OCI-LY3 (cell line): ENCODE data around the gene GNRHR.
A peak's percentile ranks its signal among the peaks of the same experiment; 100 is the strongest.

ENCODE experiments used
- H2AFZ ChIP-seq: fragments of 200-600, 300-600 bp; shearing (Covaris generic); 2 replicates; pipeline ENCODE4 v1.6.0; 2014; ENCODE audit warnings: antibody characterized with exemption, low read depth, low read length
- H3K27ac ChIP-seq: fragments of 200-600, 300-600 bp; sonication (generic); 2 replicates; pipeline ENCODE4 v1.5.1; 2014; ENCODE audit warnings: mild to moderate bottlenecking, low read length, moderate library complexity, mixed read lengths
- H3K27me3 ChIP-seq: fragments of 200-600, 300-600 bp; sonication (generic); 2 replicates; pipeline ENCODE4 v1.6.1; 2014; ENCODE audit warnings: low read depth, low read length, mixed read lengths
- H3K36me3 ChIP-seq: fragments of 200-600, 300-600 bp; sonication (generic); replicated peaks from 2 replicates; pipeline ENCODE3; 2014; ENCODE audit warnings: low read depth, low read length, mixed read lengths
- H3K4me1 ChIP-seq: fragments of 300-600, 200-600 bp; sonication (generic); 2 replicates; pipeline ENCODE4 v1.6.1; 2014; ENCODE audit warnings: low read length, mixed read lengths
- H3K4me2 ChIP-seq: fragments of 200-600, 300-600 bp; sonication (generic); 2 replicates; pipeline ENCODE4 v1.6.1; 2014; ENCODE audit warnings: low read length, mixed read lengths
- H3K4me3 ChIP-seq: fragments of 300-600, 200-600 bp; sonication (generic); 2 replicates; pipeline ENCODE4 v1.5.1; 2014; ENCODE audit warnings: antibody characterized with exemption, mild to moderate bottlenecking, low read length, moderate library complexity
- H3K79me2 ChIP-seq: fragments of 300-600, 200-600 bp; shearing (Covaris generic); 2 replicates; pipeline ENCODE4 v1.6.1; 2014; ENCODE audit warnings: mild to moderate bottlenecking, low read length, mixed read lengths
- H3K9ac ChIP-seq: fragments of 300-600, 200-600 bp; shearing (Covaris generic); 2 replicates; pipeline ENCODE4 v1.6.0; 2014; ENCODE audit warnings: mild to moderate bottlenecking, low read length, moderate library complexity
- H3K9me3 ChIP-seq: fragments of 200-600, 300-600 bp; shearing (Covaris generic); 2 replicates; pipeline ENCODE4 v1.6.1; 2014; ENCODE audit warnings: low read length, mixed read lengths; ENCODE audit not compliant: insufficient read depth
- H4K20me1 ChIP-seq: fragments of 200-600, 300-600 bp; sonication (generic); 2 replicates; pipeline ENCODE4 v1.6.1; 2016; ENCODE audit warnings: low read length, mixed read lengths; ENCODE audit not compliant: insufficient read depth
- CTCF ChIP-seq: fragments of 200-600, 300-600 bp; sonication (generic); IDR thresholded peaks from 2 replicates; pipeline ENCODE4 v1.5.1; 2014; ENCODE audit warnings: antibody characterized with exemption, low read length, low read depth
- EZH2phosphoT487 ChIP-seq: fragments of 200-600 bp; shearing (Covaris generic); IDR thresholded peaks from 2 replicates; pipeline ENCODE4 v1.6.1; 2018; ENCODE audit warnings: antibody characterized with exemption, mixed run types, low read depth

GNRHR gene

GRCh38 chr4:67746797-67747495 is 7.2 kb downstream of the GNRHR start:
- Histone ChIP-seq H3K4me2 (peak overlapping the region; percentile 10; the same call in 1 of the 2 replicates), H2AFZ (peak overlapping the region; percentile 56; the same call in 1 of the 2 replicates)

GRCh38 chr4:67744561-67745283 is 9.5 kb downstream of the GNRHR start:
- Histone ChIP-seq H3K9me3 (no peaks in the 10 kb centered on the region), H3K4me3 (no peak overlapping the region), H3K4me2 (no peak overlapping the region), H4K20me1 (no peaks in the 10 kb centered on the region), H3K36me3 (no peaks in the 10 kb centered on the region), H3K27ac (no peak overlapping the region), H3K79me2 (no peaks in the 10 kb centered on the region), H3K9ac (no peak overlapping the region), H3K27me3 (no peaks in the 10 kb centered on the region), H3K4me1 (peaks cover 6% of the 10 kb centered on the region), H2AFZ (no peak overlapping the region)
- no peak for TF ChIP-seq CTCF
- no peak for TF ChIP-seq EZH2phosphoT487

More at GRCh38 chr4:67746797-67747495, 7.2 kb downstream of the GNRHR start:
- no peaks in the 10 kb centered on the region for H3K9me3 ChIP-seq
- no peak overlapping the region for H3K9ac ChIP-seq
- TF ChIP-seq EZH2phosphoT487 (no peak), CTCF (peak; percentile 71)
- H3K4me1 ChIP-seq = peaks cover 6% of the 10 kb centered on the region
- H3K27ac ChIP-seq = no peak overlapping the region
- no peaks in the 10 kb centered on the region for H4K20me1 ChIP-seq
- no peaks in the 10 kb centered on the region for H3K27me3 ChIP-seq
- no peaks in the 10 kb centered on the region for H3K36me3 ChIP-seq
- no peaks in the 10 kb centered on the region for H3K79me2 ChIP-seq
- no peak overlapping the region for H3K4me3 ChIP-seq

GRCh38 chr4:67743194-67743593 is 11.0 kb downstream of the GNRHR start:
- Histone ChIP-seq H3K27ac (no peak overlapping the region), H3K36me3 (no peaks in the 10 kb centered on the region), H3K27me3 (no peaks in the 10 kb centered on the region), H2AFZ (no peak overlapping the region), H3K4me2 (no peak overlapping the region), H3K4me1 (peaks cover 6% of the 10 kb centered on the region), H3K9me3 (no peaks in the 10 kb centered on the region), H3K79me2 (no peaks in the 10 kb centered on the region), H3K9ac (no peak overlapping the region), H3K4me3 (no peak overlapping the region), H4K20me1 (no peaks in the 10 kb centered on the region)
- no peak for TF ChIP-seq CTCF

- Histone ChIP-seq H4K20me1 (no peaks in the 10 kb centered on the region), H3K27ac (no peak overlapping the region), H3K79me2 (no peaks in the 10 kb centered on the region), H3K4me2 (no peak overlapping the region), H3K9me3 (no peaks in the 10 kb centered on the region), H3K4me1 (no peaks in the 10 kb centered on the region), H2AFZ (no peak overlapping the region), H3K4me3 (no peak overlapping the region), H3K36me3 (no peaks in the 10 kb centered on the region), H3K9ac (no peak overlapping the region), H3K27me3 (no peaks in the 10 kb centered on the region)
- no peak for TF ChIP-seq CTCF
- no peak for TF ChIP-seq EZH2phosphoT487
Observed at GRCh38 chr4:67736262-67736661, 17.9 kb downstream of the GNRHR start.
